GM23338 (cell line): ENCODE data around the gene LCN12. TPM values are rescaled to one million over a fixed set of nuclear protein-coding genes. Genes with fewer than 3 reads are reported as not detected.

Experiments
- ATAC-seq: fragments of 200-7000 bp; cut with Tn5 transposase; 3 replicates; pipeline ENCODE4 v1.9.1; 2020
- DNase-seq: peaks from one replicate; pipeline ENCODE4 v3.0.0-alpha.2; 2015; ENCODE audit warnings: low spot score
- H2AFZ ChIP-seq: fragments of 200-600 bp; sonication (generic); 2 replicates; pipeline ENCODE4 v1.8.0; 2016; ENCODE audit warnings: antibody characterized with exemption, mild to moderate bottlenecking, moderate library complexity
- H3F3A ChIP-seq: fragments of 200-600 bp; sonication (generic); replicated peaks from 2 replicates; pipeline ENCODE4 v1.8.0; 2017; ENCODE audit warnings: antibody characterized with exemption, mixed run types, low read depth
- H3K27ac ChIP-seq: fragments of 200-600 bp; sonication (generic); 2 replicates; pipeline ENCODE4 v1.6.1; 2016; ENCODE audit warnings: low read depth
- H3K27me3 ChIP-seq: fragments of 200-600 bp; sonication (generic); 2 replicates; pipeline ENCODE4 v1.8.0; 2016; ENCODE audit warnings: mild to moderate bottlenecking, mixed run types, moderate library complexity; ENCODE audit not compliant: insufficient read depth
- H3K36me3 ChIP-seq: fragments of 200-600 bp; sonication (generic); 2 replicates; pipeline ENCODE4 v1.8.0; 2016; ENCODE audit warnings: mild to moderate bottlenecking; ENCODE audit not compliant: insufficient read depth
- H3K4me1 ChIP-seq: fragments of 200-600 bp; sonication (generic); 2 replicates; pipeline ENCODE4 v1.8.0; 2016; ENCODE audit warnings: mild to moderate bottlenecking, moderate library complexity; ENCODE audit not compliant: insufficient read depth
- H3K4me2 ChIP-seq: fragments of 200-600 bp; sonication (generic); 2 replicates; pipeline ENCODE4 v1.7.1; 2017; ENCODE audit warnings: mixed run types
- H3K4me3 ChIP-seq: fragments of 200-600 bp; sonication (generic); 2 replicates; pipeline ENCODE4 v1.6.1; 2016; ENCODE audit warnings: mixed run types
- H3K79me2 ChIP-seq: fragments of 200-600 bp; sonication (generic); replicated peaks from 2 replicates; pipeline ENCODE4 v1.8.0; 2017; ENCODE audit warnings: mild to moderate bottlenecking; ENCODE audit not compliant: insufficient read depth
- H3K9me2 ChIP-seq: fragments of 200-600 bp; sonication (generic); 2 replicates; pipeline ENCODE4 v1.8.0; 2017; ENCODE audit not compliant: insufficient read depth
- H4K20me1 ChIP-seq: fragments of 200-600 bp; sonication (generic); replicated peaks from 2 replicates; pipeline ENCODE4 v1.8.0; 2017; ENCODE audit warnings: mild to moderate bottlenecking; ENCODE audit not compliant: insufficient read depth
- H3K27ac Mint-ChIP-seq: 2 replicates; pipeline ENCODE4 v1.8.0; 2020; ENCODE audit warnings: inconsistent platforms, mild to moderate bottlenecking, moderate library complexity, mixed read lengths
- H3K27me3 Mint-ChIP-seq: 3 replicates; pipeline ENCODE4 v1.8.0; 2022; ENCODE audit warnings: low read depth, mild to moderate bottlenecking, moderate library complexity, mixed read lengths, inconsistent platforms; ENCODE audit not compliant: insufficient read depth, poor library complexity
- H3K36me3 Mint-ChIP-seq: 3 replicates; pipeline ENCODE4 v1.8.0; 2021; ENCODE audit warnings: low read depth, mild to moderate bottlenecking, inconsistent platforms, moderate library complexity, mixed read lengths
- H3K4me1 Mint-ChIP-seq: 3 replicates; pipeline ENCODE4 v1.8.0; 2020; ENCODE audit warnings: mild to moderate bottlenecking, inconsistent platforms, mixed read lengths
- H3K4me3 Mint-ChIP-seq: 3 replicates; pipeline ENCODE4 v1.8.0; 2021; ENCODE audit warnings: moderate library complexity, mild to moderate bottlenecking, inconsistent platforms, mixed read lengths
- H3K9me3 Mint-ChIP-seq: 3 replicates; pipeline ENCODE4 v1.8.0; 2020; ENCODE audit warnings: moderate library complexity, mild to moderate bottlenecking, inconsistent platforms, mixed read lengths
- CTCF ChIP-seq, 2 experiments: fragments of 200-600 bp in 1 of 2; sonication (generic) in 1 of 2; conservative IDR thresholded peaks; 2 replicates each; pipeline versions ENCODE4 v1.5.1 to v1.6.1; 2016 to 2017; ENCODE audit warnings: antibody characterized with exemption in 2 of 2, low read depth in 2 of 2, mild to moderate bottlenecking in 2 of 2, moderate library complexity in 1 of 2
- EZH2 ChIP-seq: fragments of 200-600 bp; sonication (generic); IDR thresholded peaks from one replicate; pipeline ENCODE4 v1.8.0; 2017; ENCODE audit warnings: antibody characterized with exemption, mild to moderate bottlenecking, low read depth; ENCODE audit not compliant: unreplicated experiment
- EZH2phosphoT487 ChIP-seq: fragments of 200-600 bp; sonication (generic); IDR thresholded peaks from one replicate; pipeline ENCODE4 v1.8.1; 2018; ENCODE audit warnings: antibody characterized with exemption; ENCODE audit not compliant: unreplicated experiment
- JUNB ChIP-seq: IDR thresholded peaks from one replicate; pipeline ENCODE4 v1.6.1; 2016; ENCODE audit warnings: antibody characterized with exemption; ENCODE audit not compliant: unreplicated experiment
- NANOG ChIP-seq: IDR thresholded peaks from 2 replicates; pipeline ENCODE4 v1.6.1; 2016; ENCODE audit warnings: antibody characterized with exemption, borderline replicate concordance
- REST ChIP-seq: IDR thresholded peaks from one replicate; pipeline ENCODE4 v1.6.1; 2018; ENCODE audit warnings: antibody characterized with exemption; ENCODE audit not compliant: unreplicated experiment
- STAT1 ChIP-seq: IDR thresholded peaks from one replicate; pipeline ENCODE4 v1.6.1; 2016; ENCODE audit warnings: antibody characterized with exemption; ENCODE audit not compliant: unreplicated experiment
- ZNF114 ChIP-seq: fragments of 250-450 bp; sonication (Bioruptor Pico); IDR thresholded peaks from 2 replicates; pipeline ENCODE4 v1.5.0; 2020; ENCODE audit warnings: mild to moderate bottlenecking, moderate library complexity
- ZNF331 ChIP-seq: fragments of 250-450 bp; sonication (Bioruptor Pico); IDR thresholded peaks from 2 replicates; pipeline ENCODE4 v1.5.0; 2020; ENCODE audit warnings: low read depth, mild to moderate bottlenecking, moderate library complexity
- polyA plus RNA-seq: library from polyadenylated mRNA; unstranded; fragments of >200 nt; fragmentation: Nextera tagmentation; extraction: Ambion mirVana; gene quantifications from 2 replicates; pipeline ENCODE4 v1.2.1, GENCODE V29; 2016
- total RNA-seq: library from RNA; depleted of rRNA; stranded (reverse); fragments of >200 nt; shearing (Covaris generic); gene quantifications from 2 replicates; pipeline ENCODE4 v1.2.3, GENCODE V29; 2014
- TF ChIP-seq, protein P1 (sequence below): fragments of 250-450 bp; sonication (Bioruptor Pico); IDR thresholded peaks from 2 replicates; pipeline ENCODE4 v1.5.0; 2020; ENCODE audit warnings: mild to moderate bottlenecking, moderate library complexity

Gene LCN12
- total and polyA plus RNA-seq, 2 experiments from 2014 or later = 0.39 to 0.69 TPM

- TF ChIP-seq REST (no peak), CTCF (conservative IDR thresholded peaks at IDR 0.05; ENCODE audit: low read depth in 2 of 2) (no peak), STAT1 (no peak), ZNF331 (CRISPR knock-in tag) (no peak)
Observed at GRCh38 chr9:136921718-136922117, 30.4 kb upstream of the LCN12 start (continued).

DNA sequence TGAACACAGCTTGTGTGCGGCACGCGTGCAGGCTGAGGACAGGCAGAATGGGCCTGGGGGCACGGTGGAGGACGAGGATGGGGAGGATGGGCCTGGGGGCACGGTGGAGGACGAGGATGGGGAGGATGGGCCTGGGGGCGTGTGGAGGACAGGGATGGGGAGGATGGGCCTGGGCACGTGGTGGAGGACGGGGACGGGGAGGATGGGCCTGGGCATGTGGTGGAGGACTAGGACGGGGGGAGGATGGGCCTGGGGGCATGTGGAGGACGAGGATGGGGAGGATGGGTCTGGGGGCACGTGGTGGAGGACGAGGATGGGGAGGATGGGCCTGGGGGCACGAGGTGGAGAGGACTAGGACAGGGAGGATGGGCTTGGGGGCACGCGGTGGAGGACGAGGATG is 29.5 kb upstream of the LCN12 start:
- H4K20me1 ChIP-seq = no peaks in the 10 kb centered on the region
- H3K9me3 Mint-ChIP-seq = no peaks in the 10 kb centered on the region; the same call in 2 of the 3 replicates
- no peaks in the 10 kb centered on the region for H3K9me2 ChIP-seq
- peaks cover 52% of the 10 kb centered on the region for H3K36me3 Mint-ChIP-seq
- no peak overlapping the region for H3K4me2 ChIP-seq
- H3K4me1 ChIP-seq = no peaks in the 10 kb centered on the region
- H3K4me3 ChIP-seq = no peak overlapping the region
- peaks cover 8% of the 10 kb centered on the region for H3K36me3 ChIP-seq
- 0 out of 2 replicates have a peak, but pooled peaks cover 5% of the 10 kb centered on the region for H3F3A ChIP-seq
- H3K27ac Mint-ChIP-seq = no peak overlapping the region
- no peaks in the 10 kb centered on the region for H3K27me3 ChIP-seq
- peaks cover 15% of the 10 kb centered on the region for H3K27me3 Mint-ChIP-seq
- no peak overlapping the region for H3K4me3 Mint-ChIP-seq
- H2AFZ ChIP-seq = no peak overlapping the region
- no peaks in the 10 kb centered on the region for H3K4me1 Mint-ChIP-seq
- ATAC-seq (no peak), DNase-seq (no peak)
- no peaks in the 10 kb centered on the region for H3K79me2 ChIP-seq
- H3K27ac ChIP-seq = no peak overlapping the region
- TF ChIP-seq, protein P1, sequence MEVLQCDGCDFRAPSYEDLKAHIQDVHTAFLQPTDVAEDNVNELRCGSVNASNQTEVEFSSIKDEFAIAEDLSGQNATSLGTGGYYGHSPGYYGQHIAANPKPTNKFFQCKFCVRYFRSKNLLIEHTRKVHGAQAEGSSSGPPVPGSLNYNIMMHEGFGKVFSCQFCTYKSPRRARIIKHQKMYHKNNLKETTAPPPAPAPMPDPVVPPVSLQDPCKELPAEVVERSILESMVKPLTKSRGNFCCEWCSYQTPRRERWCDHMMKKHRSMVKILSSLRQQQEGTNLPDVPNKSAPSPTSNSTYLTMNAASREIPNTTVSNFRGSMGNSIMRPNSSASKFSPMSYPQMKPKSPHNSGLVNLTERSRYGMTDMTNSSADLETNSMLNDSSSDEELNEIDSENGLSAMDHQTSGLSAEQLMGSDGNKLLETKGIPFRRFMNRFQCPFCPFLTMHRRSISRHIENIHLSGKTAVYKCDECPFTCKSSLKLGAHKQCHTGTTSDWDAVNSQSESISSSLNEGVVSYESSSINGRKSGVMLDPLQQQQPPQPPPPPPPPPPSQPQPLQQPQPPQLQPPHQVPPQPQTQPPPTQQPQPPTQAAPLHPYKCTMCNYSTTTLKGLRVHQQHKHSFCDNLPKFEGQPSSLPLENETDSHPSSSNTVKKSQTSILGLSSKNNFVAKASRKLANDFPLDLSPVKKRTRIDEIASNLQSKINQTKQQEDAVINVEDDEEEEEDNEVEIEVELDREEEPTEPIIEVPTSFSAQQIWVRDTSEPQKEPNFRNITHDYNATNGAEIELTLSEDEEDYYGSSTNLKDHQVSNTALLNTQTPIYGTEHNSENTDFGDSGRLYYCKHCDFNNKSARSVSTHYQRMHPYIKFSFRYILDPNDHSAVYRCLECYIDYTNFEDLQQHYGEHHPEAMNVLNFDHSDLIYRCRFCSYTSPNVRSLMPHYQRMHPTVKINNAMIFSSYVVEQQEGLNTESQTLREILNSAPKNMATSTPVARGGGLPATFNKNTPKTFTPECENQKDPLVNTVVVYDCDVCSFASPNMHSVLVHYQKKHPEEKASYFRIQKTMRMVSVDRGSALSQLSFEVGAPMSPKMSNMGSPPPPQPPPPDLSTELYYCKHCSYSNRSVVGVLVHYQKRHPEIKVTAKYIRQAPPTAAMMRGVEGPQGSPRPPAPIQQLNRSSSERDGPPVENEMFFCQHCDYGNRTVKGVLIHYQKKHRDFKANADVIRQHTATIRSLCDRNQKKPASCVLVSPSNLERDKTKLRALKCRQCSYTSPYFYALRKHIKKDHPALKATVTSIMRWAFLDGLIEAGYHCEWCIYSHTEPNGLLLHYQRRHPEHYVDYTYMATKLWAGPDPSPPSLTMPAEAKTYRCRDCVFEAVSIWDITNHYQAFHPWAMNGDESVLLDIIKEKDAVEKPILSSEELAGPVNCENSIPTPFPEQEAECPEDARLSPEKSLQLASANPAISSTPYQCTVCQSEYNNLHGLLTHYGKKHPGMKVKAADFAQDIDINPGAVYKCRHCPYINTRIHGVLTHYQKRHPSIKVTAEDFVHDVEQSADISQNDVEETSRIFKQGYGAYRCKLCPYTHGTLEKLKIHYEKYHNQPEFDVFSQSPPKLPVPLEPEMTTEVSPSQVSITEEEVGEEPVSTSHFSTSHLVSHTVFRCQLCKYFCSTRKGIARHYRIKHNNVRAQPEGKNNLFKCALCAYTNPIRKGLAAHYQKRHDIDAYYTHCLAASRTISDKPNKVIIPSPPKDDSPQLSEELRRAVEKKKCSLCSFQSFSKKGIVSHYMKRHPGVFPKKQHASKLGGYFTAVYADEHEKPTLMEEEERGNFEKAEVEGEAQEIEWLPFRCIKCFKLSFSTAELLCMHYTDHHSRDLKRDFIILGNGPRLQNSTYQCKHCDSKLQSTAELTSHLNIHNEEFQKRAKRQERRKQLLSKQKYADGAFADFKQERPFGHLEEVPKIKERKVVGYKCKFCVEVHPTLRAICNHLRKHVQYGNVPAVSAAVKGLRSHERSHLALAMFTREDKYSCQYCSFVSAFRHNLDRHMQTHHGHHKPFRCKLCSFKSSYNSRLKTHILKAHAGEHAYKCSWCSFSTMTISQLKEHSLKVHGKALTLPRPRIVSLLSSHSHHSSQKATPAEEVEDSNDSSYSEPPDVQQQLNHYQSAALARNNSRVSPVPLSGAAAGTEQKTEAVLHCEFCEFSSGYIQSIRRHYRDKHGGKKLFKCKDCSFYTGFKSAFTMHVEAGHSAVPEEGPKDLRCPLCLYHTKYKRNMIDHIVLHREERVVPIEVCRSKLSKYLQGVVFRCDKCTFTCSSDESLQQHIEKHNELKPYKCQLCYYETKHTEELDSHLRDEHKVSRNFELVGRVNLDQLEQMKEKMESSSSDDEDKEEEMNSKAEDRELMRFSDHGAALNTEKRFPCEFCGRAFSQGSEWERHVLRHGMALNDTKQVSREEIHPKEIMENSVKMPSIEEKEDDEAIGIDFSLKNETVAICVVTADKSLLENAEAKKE (CRISPR knock-in tag) = no peak
- TF ChIP-seq ZNF114 (CRISPR knock-in tag) (no peak), ZNF331 (CRISPR knock-in tag) (no peak), EZH2phosphoT487 (no peak), EZH2 (no peak), NANOG (no peak), CTCF (conservative IDR thresholded peaks at IDR 0.05; ENCODE audit: low read depth in 2 of 2) (no peak), JUNB (no peak)
